NCI-H146 (cell line): ENCODE data around the gene ENPP6.
A peak's percentile ranks its signal among the peaks of the same experiment; 100 is the strongest.

Experiments
- DNase-seq: peaks from one replicate; lab custom pipeline; 2025; lab: John Stamatoyannopoulos, UW

ENPP6 gene

DNA sequence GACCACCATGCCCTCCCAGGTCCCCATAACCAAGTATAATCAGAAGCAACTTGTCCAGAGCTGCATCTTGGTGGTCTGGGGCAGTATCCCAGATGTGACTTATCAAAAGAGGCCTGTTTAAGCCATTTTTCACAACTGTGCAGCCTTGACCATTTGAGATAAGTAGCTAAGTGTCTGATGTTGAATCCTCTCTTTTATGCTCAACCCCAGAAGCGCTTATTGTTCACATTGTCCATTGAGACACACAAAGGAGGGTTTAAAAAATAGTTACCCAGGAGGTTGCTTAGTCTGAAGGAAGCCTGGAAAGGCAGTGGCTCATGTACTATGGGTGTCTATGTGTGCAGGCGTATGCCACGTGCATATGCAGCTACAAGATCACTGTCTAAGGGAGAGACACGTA, 27.0 kb downstream of the ENPP6 start:
- no peak for DNase-seq

GRCh38 chr4:184189966-184190365, 27.7 kb downstream of the ENPP6 start:
- DNase-seq = no peak

DNA sequence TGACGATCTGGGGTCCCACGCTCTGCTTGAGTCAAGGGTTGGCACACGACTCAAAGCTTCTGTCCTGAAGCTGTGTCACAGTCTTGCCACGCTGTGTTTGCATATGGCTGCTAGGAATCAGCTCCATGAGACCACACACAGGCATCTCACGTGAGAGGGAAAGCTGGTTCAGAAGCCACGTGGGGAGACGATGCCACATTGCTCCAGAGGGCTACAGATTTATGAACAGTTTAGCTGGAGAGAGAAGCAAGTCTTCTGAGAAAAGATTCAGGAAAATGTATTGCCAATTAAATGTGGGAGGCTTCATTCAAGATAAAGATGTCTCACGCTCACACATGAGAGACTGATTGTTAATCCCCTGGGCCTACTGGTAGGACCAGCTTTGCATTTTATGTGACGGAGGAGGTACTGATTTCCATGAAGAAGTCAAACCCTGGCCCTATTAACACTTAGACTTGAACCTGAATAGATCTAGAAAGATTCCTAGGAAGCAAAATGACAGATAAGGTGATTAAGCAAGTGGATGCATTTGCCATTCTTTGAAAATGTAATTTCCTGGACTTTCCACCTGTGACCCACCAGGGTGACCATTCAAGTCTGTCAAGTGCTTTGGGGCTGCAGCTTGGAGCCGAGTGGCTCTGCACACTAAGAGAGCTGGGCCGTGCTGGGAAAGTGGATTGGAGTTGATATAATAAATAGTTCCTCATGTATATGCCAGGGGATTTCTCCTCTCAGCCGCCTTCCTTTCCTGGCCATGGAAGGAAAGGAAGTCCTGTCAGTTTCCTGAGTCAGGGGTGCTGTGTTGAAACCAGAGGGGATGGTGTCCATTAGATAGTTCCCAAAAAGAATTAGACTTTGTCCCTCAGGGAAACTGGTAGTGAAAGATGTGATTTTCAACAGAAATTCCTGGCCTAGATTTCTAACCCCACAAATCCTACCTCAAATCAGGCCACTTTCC, 29.0 kb downstream of the ENPP6 start:
- no peak for DNase-seq

GRCh38 chr4:184177271-184177670, 40.4 kb downstream of the ENPP6 start:
- DNase-seq = no peak

- no peak for DNase-seq
Measured at GRCh38 chr4:184174571-184175488, 42.8 kb downstream of the ENPP6 start.

DNA sequence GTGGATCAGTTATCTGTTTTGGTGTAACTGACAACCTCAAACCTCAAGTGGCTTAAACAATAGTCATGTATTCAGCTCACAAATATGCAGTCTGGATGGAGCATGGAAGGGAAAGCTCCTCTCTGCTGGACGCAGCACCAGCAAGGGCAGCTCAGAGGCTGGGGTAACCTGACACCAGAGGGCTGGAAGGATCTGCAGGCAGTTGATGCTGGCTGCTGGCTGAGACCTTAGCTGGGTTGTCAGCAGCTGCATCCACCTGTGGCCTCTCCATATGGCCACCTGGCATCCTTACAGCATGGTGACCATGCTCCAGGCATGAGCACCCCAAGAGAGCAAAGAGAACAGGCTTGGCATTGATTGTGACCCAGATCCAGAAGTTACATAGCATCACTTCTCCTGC, 46.7 kb downstream of the ENPP6 start:
- DNase-seq = peak; percentile 1

DNA sequence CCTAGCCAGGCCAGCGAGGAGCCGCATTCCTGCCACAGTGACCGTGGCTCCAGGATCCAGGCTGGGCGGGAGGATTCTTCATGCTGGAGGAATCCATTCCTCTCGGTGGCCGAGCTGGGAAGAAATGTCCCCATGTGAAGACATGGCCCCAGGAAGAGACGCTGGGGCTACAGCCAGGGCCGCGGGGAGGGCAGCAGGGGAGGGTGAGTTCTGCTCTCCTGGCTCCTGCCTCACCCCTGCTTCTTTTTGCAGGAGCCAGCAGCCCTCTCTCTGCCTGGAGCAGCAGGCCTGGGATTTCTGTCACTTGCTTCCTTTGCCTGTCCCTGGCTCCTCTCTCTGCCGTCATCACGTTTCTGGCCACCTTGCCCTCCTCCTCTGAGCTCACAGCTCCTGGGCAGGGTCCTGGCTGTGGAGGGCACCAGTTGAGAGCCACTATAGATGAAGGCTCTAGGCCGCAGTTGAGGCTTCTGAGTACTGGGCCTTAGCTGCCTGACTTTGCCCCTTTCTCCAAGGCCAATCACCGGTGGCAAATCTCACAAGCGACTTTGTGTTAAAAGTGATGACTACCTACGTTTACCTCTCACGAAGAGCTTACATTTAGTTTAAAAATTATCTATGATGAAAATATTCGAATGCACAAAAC, 48.3 kb downstream of the ENPP6 start:
- no peak for DNase-seq

DNA sequence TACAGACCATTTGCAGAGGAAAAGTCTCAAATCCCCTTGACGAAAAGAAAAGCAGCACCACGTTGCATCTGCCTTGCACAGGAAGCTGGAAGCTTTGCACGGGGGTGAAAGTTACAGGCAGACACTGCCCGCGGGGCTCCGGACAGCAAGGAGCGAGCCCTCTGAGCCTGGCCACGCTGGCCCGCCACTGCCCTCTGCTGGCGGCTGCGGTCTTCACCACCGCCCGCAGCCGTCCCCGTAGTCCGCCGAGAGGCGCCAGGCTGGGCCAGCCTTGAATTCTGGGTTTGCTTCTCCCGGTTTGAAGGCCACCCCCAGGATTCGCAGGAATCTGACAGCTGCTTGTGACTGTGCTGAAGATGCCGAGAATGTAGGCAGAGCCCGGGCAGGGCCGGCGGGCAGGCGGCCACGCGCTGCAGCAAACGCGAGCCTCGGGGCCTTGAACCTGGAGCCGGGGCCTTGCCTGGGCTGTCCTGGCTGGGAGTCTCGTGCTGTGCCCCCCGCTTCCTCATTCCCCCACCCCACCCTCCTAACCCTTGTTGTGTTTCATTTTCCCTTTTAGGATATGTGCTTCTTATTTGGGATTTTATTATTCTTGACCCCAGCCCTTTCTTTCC, 49.2 kb downstream of the ENPP6 start:
- DNase-seq = peak; percentile 22

- no peak for DNase-seq
Measured at GRCh38 chr4:184167576-184167975, 50.1 kb downstream of the ENPP6 start.

- no peak for DNase-seq
Measured at GRCh38 chr4:184166736-184167135, 50.9 kb downstream of the ENPP6 start.

DNA sequence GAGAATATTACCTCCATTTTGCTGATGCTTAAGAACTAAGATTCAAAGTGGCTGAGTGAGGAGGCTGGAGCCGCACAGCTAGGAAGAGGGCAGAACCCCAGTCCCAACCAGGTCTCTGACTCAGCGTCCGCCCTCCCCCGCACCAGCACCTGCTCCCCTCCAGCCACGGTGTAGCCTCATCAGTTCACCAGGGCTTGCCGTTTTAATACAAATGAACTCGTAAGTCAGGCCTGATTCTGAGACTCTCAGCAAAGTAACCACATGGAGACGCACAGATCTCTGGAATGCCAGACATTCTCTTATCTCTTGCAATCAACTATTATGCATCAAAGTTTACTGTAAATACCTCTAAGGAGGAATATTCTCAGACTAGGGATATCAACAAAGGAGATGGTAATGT, 52.4 kb downstream of the ENPP6 start:
- no peak for DNase-seq

GRCh38 chr4:184163813-184164212, 53.9 kb downstream of the ENPP6 start:
- no peak for DNase-seq

- DNase-seq = no peak
Measured at GRCh38 chr4:184162596-184162995, 55.1 kb downstream of the ENPP6 start.

DNA sequence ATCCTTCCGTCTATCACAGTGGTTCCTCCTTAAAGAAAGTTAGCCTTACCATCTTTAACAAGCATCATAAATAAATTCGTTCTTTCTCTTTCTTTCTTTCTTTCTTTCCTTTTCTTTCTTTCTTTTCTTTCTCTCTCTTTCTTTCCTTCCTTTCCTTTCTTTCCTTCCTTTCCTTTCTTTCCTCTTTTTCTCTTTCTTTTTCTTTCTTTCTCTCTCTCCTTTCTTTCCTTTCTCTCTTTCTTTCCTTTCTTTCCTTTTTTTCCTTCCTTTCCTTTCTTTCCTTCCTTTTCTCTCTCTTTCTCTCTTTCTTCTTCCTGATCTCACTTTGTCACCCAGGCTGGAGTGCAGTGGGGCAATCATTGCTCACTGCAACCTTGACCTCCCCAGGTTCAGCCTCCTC, 60.4 kb downstream of the ENPP6 start:
- DNase-seq = no peak

DNA sequence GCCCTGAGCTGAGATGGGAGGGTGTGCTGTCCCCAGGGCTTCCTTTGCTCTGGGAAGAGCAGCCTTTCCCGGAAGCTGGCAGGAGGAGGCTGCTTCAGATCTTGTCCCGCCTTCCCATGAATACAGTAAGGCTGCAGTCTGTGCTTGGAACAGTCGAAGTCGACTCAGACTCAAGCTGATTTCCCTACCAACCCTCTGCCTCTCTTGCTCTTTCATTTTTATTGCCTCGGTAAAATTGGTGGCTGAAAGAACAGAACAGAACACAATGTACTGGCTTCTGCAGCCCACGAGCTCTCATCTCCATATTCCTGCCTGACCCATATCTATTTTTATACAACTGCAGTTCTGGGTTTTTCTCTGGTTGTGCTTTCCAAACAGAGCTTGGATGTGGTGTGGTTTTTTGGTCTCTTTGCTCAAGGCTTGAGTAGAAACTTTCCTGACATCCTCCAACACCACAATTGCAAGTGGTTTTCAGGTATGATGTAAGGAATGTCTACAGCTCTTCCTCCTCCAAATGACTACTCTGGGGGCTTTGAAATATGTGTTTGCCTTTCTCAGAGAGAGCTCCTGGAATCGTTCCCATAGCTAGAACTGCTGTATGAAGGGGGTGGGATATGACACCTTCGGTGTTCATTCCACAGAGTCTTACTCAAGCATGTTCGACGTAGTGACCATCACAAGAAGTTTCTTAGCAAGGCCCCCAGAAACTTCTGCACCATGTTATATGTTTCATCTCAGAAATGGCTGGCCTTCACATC, 61.3 kb downstream of the ENPP6 start:
- DNase-seq = no peak

- DNase-seq = no peak
Measured at GRCh38 chr4:184154199-184154598, 63.5 kb downstream of the ENPP6 start.

- no peak for DNase-seq
Measured at GRCh38 chr4:184153781-184154180, 63.9 kb downstream of the ENPP6 start.

DNA sequence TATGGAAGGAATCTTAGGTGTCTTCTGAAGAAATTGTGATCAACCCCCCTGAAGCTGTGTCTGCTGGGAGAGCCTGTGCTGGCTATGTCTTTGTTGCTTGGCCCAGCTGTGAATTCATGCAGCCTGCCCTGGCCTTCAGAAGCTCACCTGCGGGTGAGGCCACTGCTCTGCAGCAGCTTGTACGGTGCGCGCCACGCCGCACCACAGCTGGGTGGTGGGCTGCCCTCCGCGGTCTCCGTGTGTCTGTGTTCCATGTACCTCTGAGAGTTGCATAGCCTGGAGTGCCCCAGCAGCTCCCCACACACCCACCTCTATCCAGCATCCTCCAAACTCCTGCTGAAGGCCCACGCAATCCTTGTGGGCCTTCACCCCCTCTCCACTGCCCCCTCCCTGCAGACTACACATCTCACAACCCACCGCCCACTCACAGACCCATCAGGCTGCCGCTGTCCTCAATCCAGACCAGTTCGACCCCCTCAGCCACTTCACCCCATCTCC, 65.6 kb downstream of the ENPP6 start:
- no peak for DNase-seq

- no peak for DNase-seq
Measured at GRCh38 chr4:184150102-184150839, 67.4 kb downstream of the ENPP6 start.
